ENCODE data around the gene ANXA11. TPM values are rescaled to one million over a fixed set of nuclear protein-coding genes. Genes with fewer than 3 reads are reported as not detected.

Gene ANXA11
- total and polyA plus RNA-seq, 2 of the 8 experiments (the other 6 are each of a cell fraction or from before 2014, with no cell fraction given) = 40.5 to 84.9 TPM

DNA sequence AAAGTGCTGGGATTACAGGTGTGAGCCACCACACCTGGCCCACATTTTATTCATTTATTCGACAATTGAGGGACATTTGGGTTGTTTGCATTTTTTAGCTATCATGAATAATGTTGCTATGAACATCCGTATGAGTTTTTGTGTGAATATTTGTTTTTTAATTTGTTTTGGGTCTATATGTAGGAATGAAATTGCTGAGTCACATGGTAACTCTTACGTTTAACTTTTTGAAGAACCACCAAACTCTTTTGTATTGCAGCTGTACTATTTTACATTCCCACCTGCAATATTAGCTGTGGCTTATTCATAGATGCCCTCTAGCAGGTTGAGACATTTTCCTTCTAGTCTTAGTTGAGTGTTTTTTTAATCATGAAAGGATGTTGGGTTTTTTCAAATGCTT, 58.4 kb downstream of the ANXA11 start:
- H3K9me3 ChIP-seq (ENCODE audit: insufficient read depth in 2 of 2, low read depth in 1 of 2, low read length in 1 of 2) = no peaks in the 10 kb centered on the region
- H3K4me1 ChIP-seq (replicated peaks in 1 of 4; ENCODE audit: control insufficient read depth in 3 of 4, insufficient read depth in 4 of 4, low read length in 3 of 4) = no peaks in the 10 kb centered on the region; a peak in 1 of 7 replicates
- CTCF ChIA-PET (ENCODE audit: partially characterized antibody) = interaction anchor here (0.7 to 6.6 kb wide), 5 partner anchors 14 to 88 kb away, joined by 3 to 75 read pairs (median 6); no protein-coding TSS in a partner anchor
- POLR2A ChIA-PET (ENCODE audit: partially characterized antibody) = no interaction called here
- H3K4me3 ChIP-seq (ENCODE audit: extremely low read depth in 1 of 4, insufficient read depth in 2 of 4, low read depth in 3 of 4, low read length in 4 of 4) = no peak overlapping the region
- H3K4ac ChIP-seq (replicated peaks; ENCODE audit: insufficient read length, low read depth, low read length) = no peak overlapping the region
- no peak overlapping the region for H3K27ac ChIP-seq (ENCODE audit: low read depth, low read length)
- no peak overlapping the region for H2BK20ac ChIP-seq (ENCODE audit: low read length)
- H3K4me2 ChIP-seq (ENCODE audit: insufficient read depth in 1 of 2, low read depth in 2 of 2, low read length in 2 of 2) = no peak overlapping the region
- no peak overlapping the region for H3K9ac ChIP-seq (replicated peaks in 1 of 4; ENCODE audit: extremely low read depth in 1 of 4, low read depth in 3 of 4, low read length in 3 of 4)
- H3K79me2 ChIP-seq (ENCODE audit: control insufficient read depth in 1 of 2, insufficient read depth in 2 of 2, low read length in 2 of 2) = no peaks in the 10 kb centered on the region
- DNase-seq (ENCODE audit: low read depth in 1 of 2, low spot score in 2 of 2) (no peak), FAIRE-seq (no peak)
- no peak overlapping the region for H3K56ac ChIP-seq (replicated peaks; ENCODE audit: insufficient read length, low read depth, low read length)
- H4K5ac ChIP-seq (ENCODE audit: insufficient read length, low read depth, low read length) = no peak overlapping the region
- no peak overlapping the region for H4K91ac ChIP-seq (replicated peaks; ENCODE audit: insufficient read length, low read length)
- H2BK12ac ChIP-seq (ENCODE audit: low read depth, low read length) = no peak overlapping the region
- TF ChIP-seq NANOG (IDR thresholded peaks at IDR 0.05; ENCODE audit: insufficient read depth, low read depth, low read length, poor library complexity, severe bottlenecking) (no peak), ZNF274 (IDR thresholded peaks at IDR 0.05; ENCODE audit: borderline replicate concordance, extremely low read depth, low read length) (no peak), SP2 (IDR thresholded peaks at IDR 0.05; ENCODE audit: low read length) (no peak), GABPA (IDR thresholded peaks at IDR 0.05; ENCODE audit: borderline replicate concordance, insufficient read depth, low read length) (no peak), RNF2 (IDR thresholded peaks at IDR 0.05; ENCODE audit: borderline replicate concordance, low read depth, low read length, missing control alignments, poor library complexity, severe bottlenecking) (no peak), SIX5 (IDR thresholded peaks at IDR 0.05; ENCODE audit: low read depth, low read length) (no peak), POLR2AphosphoS5 (IDR thresholded peaks at IDR 0.05; ENCODE audit: low read depth, low read length) (no peak), BACH1 (IDR thresholded peaks at IDR 0.05; ENCODE audit: low read length) (no peak)
- H4K20me1 ChIP-seq (replicated peaks in 1 of 2; ENCODE audit: control insufficient read depth in 1 of 2, insufficient read depth in 2 of 2, low read length in 2 of 2) = peaks cover 0 to 2% of the 10 kb centered on the region in 2 experiments
- no peaks in the 10 kb centered on the region for H3K79me1 ChIP-seq (ENCODE audit: low read depth, low read length)
- no peak overlapping the region for H2AFZ ChIP-seq (ENCODE audit: low read length)
- no peaks in the 10 kb centered on the region for H3K27me3 ChIP-seq (replicated peaks in 1 of 4; ENCODE audit: control insufficient read depth in 3 of 4, extremely low read depth in 1 of 4, insufficient read depth in 3 of 4, low read length in 3 of 4)
- no peak overlapping the region for H2BK120ac ChIP-seq (replicated peaks; ENCODE audit: low read depth, low read length)
- H2AK5ac ChIP-seq (ENCODE audit: low read depth, low read length) = no peak overlapping the region
- WGBS, 2 experiments (ENCODE audit: extremely low coverage in 1 of 2, insufficient coverage in 1 of 2, insufficient read length in 1 of 2, insufficient replicate concordance in 2 of 2, low coverage in 1 of 2, low lambda C conversion rate in 2 of 2, missing lambda C conversion rate in 1 of 2) = 91% methylated on average over 3 of the region's 3 CpGs; no CpG with 5 or more reads in 1 of the 2 experiments
- no peak overlapping the region for H3K18ac ChIP-seq (ENCODE audit: extremely low read depth, low read length)
- H2BK15ac ChIP-seq (ENCODE audit: low read length) = no peak overlapping the region
- no peaks in the 10 kb centered on the region; a peak in 1 of 8 replicates for H3K36me3 ChIP-seq (ENCODE audit: control insufficient read depth in 2 of 4, insufficient read depth in 4 of 4, low read length in 3 of 4)
- no peak overlapping the region for H3K23ac ChIP-seq (ENCODE audit: insufficient read length)
- no peak overlapping the region for H4K8ac ChIP-seq (ENCODE audit: extremely low read depth, insufficient read depth, low read length)
- no peaks in the 10 kb centered on the region for H3K23me2 ChIP-seq (ENCODE audit: low read depth, low read length)
- no peak overlapping the region for H2BK5ac ChIP-seq (ENCODE audit: low read depth, low read length)
- H3K14ac ChIP-seq (ENCODE audit: insufficient read length) = no peak overlapping the region
